Prostate gland (tissue), 1 donor: ENCODE data around the gene DDX41.

Experiments used
- POLR2A ChIP-seq: fragments of 450-650 bp; IDR thresholded peaks from one replicate; pipeline ENCODE4 v1.6.1; 2016; ENCODE audit warnings: antibody characterized with exemption, mild to moderate bottlenecking
- POLR2AphosphoS5 ChIP-seq: sonication (generic); formaldehyde crosslinking; IDR thresholded peaks from one replicate; pipeline ENCODE4 v1.6.1; 2017; ENCODE audit warnings: antibody characterized with exemption

DNA sequence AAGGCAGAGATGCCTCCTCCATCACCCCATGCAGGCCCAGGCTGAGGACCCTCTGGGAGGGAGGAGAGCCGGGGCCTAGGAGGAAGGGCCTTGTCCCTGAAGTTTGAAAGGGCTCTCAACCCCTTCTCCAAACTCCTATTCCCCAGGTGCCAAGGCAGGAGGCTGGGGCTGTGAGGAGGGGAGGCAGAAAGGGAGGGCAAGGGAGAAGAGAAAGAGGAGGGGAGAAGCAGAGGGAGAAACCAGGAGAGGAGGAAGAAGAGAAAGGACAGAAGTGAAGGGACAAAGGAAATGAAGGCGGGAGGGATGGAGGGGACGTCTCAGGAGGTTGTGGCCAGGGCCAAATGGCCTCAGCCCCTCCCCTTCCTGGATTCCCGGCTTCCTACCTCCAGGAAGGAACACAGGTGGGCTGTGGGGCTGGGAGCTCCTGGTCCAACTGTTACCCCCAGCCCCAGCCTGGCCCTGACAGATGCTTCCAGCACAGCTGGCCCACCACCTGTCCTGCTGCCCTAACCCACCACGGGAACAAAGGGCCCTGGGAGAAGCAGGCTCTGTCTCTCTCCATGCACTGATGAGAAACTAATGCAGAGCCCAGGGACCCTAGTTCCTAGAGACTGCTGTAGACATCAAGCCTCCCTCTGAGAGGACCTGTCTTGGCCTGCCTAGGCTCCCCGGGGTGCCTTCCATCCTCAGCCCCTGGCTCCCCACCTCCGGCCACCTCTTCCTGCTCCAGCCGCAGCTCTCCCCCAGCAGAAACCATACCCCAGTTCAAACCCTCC, 46.8 kb downstream of the DDX41 start:
- TF ChIP-seq POLR2AphosphoS5 (no peak), POLR2A (no peak)
